ENCODE data around the gene CHCHD10.

The CHCHD10 gene

GRCh38 chr22:23787600-23787896 lies 19.8 kb upstream of the CHCHD10 start:
- FAIRE-seq = no peak

GRCh38 chr22:23786752-23787599 lies 19.2 kb upstream of the CHCHD10 start, which contains the start of gene SMARCB1:
Gene SMARCB1, plus strand, starts transcription at chr22:23786966. Its CDS starts 204 bp downstream, at chr22:23787170.
- no peak for FAIRE-seq

GRCh38 chr22:23786261-23786710 lies 18.5 kb upstream of the CHCHD10 start:
- no peak for FAIRE-seq

GRCh38 chr22:23784215-23784732 lies 16.5 kb upstream of the CHCHD10 start:
- FAIRE-seq = no peak

GRCh38 chr22:23783265-23784150 lies 15.7 kb upstream of the CHCHD10 start:
- no peak for FAIRE-seq

GRCh38 chr22:23782703-23783102 lies 14.9 kb upstream of the CHCHD10 start:
- FAIRE-seq = no peak

- no peak for FAIRE-seq
Observed at GRCh38 chr22:23782252-23782651, 14.5 kb upstream of the CHCHD10 start.

GRCh38 chr22:23781511-23782183 lies 13.9 kb upstream of the CHCHD10 start:
- no peak for FAIRE-seq

- FAIRE-seq = no peak
Observed at GRCh38 chr22:23781065-23781464, 13.3 kb upstream of the CHCHD10 start.

GRCh38 chr22:23780146-23780748 lies 12.5 kb upstream of the CHCHD10 start:
- FAIRE-seq = no peak

- no peak for FAIRE-seq
Observed at GRCh38 chr22:23779731-23780130, 12.0 kb upstream of the CHCHD10 start.

GRCh38 chr22:23779083-23779482 lies 11.3 kb upstream of the CHCHD10 start:
- no peak for FAIRE-seq

- FAIRE-seq = no peak
Observed at GRCh38 chr22:23778577-23778900, 10.8 kb upstream of the CHCHD10 start.

GRCh38 chr22:23777776-23778576 lies 10.2 kb upstream of the CHCHD10 start:
- FAIRE-seq = no peak

- FAIRE-seq = no peak
Observed at GRCh38 chr22:23775779-23776375, 8.1 kb upstream of the CHCHD10 start.

- FAIRE-seq = no peak
Observed at GRCh38 chr22:23774922-23775436, 7.2 kb upstream of the CHCHD10 start.

GRCh38 chr22:23774114-23774921 lies 6.5 kb upstream of the CHCHD10 start:
- no peak for FAIRE-seq

- FAIRE-seq = no peak
Observed at GRCh38 chr22:23773483-23774113, 5.8 kb upstream of the CHCHD10 start.

GRCh38 chr22:23772649-23773473 lies 5.1 kb upstream of the CHCHD10 start, which contains the start of gene MMP11:
Gene MMP11, plus strand, starts transcription at chr22:23772849. Its CDS starts 22 bp downstream, at chr22:23772871.
- no peak for FAIRE-seq
